CD4-positive, alpha-beta T cell (primary cell): ENCODE results near the gene ICAM3. TPM values are rescaled to one million over a fixed set of nuclear protein-coding genes. Genes with fewer than 3 reads are reported as not detected.

Experiments used
- ATAC-seq: fragments of 200-7000 bp; cut with Tn5 transposase; one replicate; pipeline ENCODE4 v1.10.0; 2022; ENCODE audit warnings: mild to moderate bottlenecking; ENCODE audit not compliant: poor library complexity
- CTCF ChIA-PET: fragments of 350-600 bp; sonication (Branson Sonifier 250); formaldehyde crosslinking; loops from one replicate; lab custom pipeline; 2021; ENCODE audit warnings: antibody characterized with exemption, inconsistent platforms; lab: Charles Lee
- POLR2A ChIA-PET: fragments of 350-600 bp; sonication (Branson Sonifier 250); formaldehyde crosslinking; loops from one replicate; lab custom pipeline; 2021; ENCODE audit warnings: antibody characterized with exemption, inconsistent platforms; lab: Charles Lee
- DNase-seq, 14 experiments: peaks; one replicate each; pipeline ENCODE4 v3.0.0-alpha.2; 2013 to 2020; ENCODE audit warnings: mixed read lengths in 2 of 14
- H3K27ac ChIP-seq, 2 donors: one replicate each; pipeline versions ENCODE4 v1.5.1 to v1.7.0; 2013; ENCODE audit warnings: low read length in 2 of 2, low read depth in 1 of 2, mild to moderate bottlenecking in 1 of 2
- H3K27me3 ChIP-seq, 2 experiments: 1 replicate in 1 of 2; 2 replicates in 1 of 2; pipeline versions ENCODE4 v1.6.1 to v1.7.0; 2013; ENCODE audit warnings: low read length in 2 of 2, control low read depth in 1 of 2, mild to moderate bottlenecking in 1 of 2, moderate library complexity in 1 of 2; ENCODE audit not compliant: insufficient read depth in 2 of 2, control insufficient read depth in 1 of 2
- H3K36me3 ChIP-seq: one replicate; pipeline ENCODE4 v1.6.1; 2013; ENCODE audit warnings: low read length, control low read depth; ENCODE audit not compliant: insufficient read depth
- H3K4me1 ChIP-seq: one replicate; pipeline ENCODE4 v1.6.1; 2013; ENCODE audit warnings: low read length, control low read depth; ENCODE audit not compliant: insufficient read depth
- H3K4me3 ChIP-seq: one replicate; pipeline ENCODE4 v1.5.1; 2013; ENCODE audit warnings: mild to moderate bottlenecking, low read length, moderate library complexity
- H3K9me3 ChIP-seq, 2 experiments: 1 replicate in 1 of 2; 2 replicates in 1 of 2; pipeline versions ENCODE4 v1.6.1 to v1.7.0; 2013; ENCODE audit warnings: low read length in 2 of 2, mild to moderate bottlenecking in 2 of 2, control low read depth in 1 of 2, moderate library complexity in 1 of 2; ENCODE audit not compliant: control insufficient read depth in 1 of 2, insufficient read depth in 1 of 2
- H3K27ac Mint-ChIP-seq: one replicate; pipeline ENCODE4 v1.8.0; 2020; ENCODE audit warnings: mixed read lengths
- H3K27me3 Mint-ChIP-seq: one replicate; pipeline ENCODE4 v1.8.0; 2021; ENCODE audit warnings: mixed read lengths
- H3K36me3 Mint-ChIP-seq: one replicate; pipeline ENCODE4 v1.8.0; 2021; ENCODE audit warnings: low read depth, mixed read lengths
- H3K4me1 Mint-ChIP-seq: one replicate; pipeline ENCODE4 v1.8.0; 2021; ENCODE audit warnings: low read depth, mixed read lengths
- H3K4me3 Mint-ChIP-seq: one replicate; pipeline ENCODE4 v1.8.0; 2020; ENCODE audit warnings: mild to moderate bottlenecking, mixed read lengths
- H3K9me3 Mint-ChIP-seq: one replicate; pipeline ENCODE4 v1.8.0; 2020; ENCODE audit warnings: mixed read lengths
- CTCF ChIP-seq: fragments of 200-600 bp; IDR thresholded peaks from one replicate; pipeline ENCODE4 v1.8.0; 2022; ENCODE audit warnings: antibody characterized with exemption, mild to moderate bottlenecking
- intact Hi-C, 2 experiments: fragments of 100-400 bp; cut with DNase I in 1 of 2; cut with micrococcal nuclease in 1 of 2; formaldehyde crosslinking; loops; one replicate each; pipeline versions ENCODE4 v1.15.1 to v1.9.0; 2023 to 2025; cut with DNase I, micrococcal nuclease
- total RNA-seq, 174 experiments: library from RNA in 2 of 174; stranded (reverse) in 2 of 174; gene quantifications; one replicate each; pipeline ENCODE4 v1.2.3 and lab custom pipeline; 2021 to 2026

ICAM3 gene
- total RNA-seq, 2 experiments from 2014 or later: 164 to 173 TPM

GRCh38 chr19:10321874-10322835 is 17.3 kb downstream of the ICAM3 start:
- DNase-seq (peak in 1 of 14 experiments; percentile 10), ATAC-seq (no peak)
- Mint-ChIP-seq H3K27ac (no peak overlapping the region), H3K27me3 (no peaks in the 10 kb centered on the region), H3K4me1 (no peaks in the 10 kb centered on the region), H3K9me3 (no peaks in the 10 kb centered on the region), H3K4me3 (no peak overlapping the region), H3K36me3 (peaks cover 53% of the 10 kb centered on the region)
- Histone ChIP-seq H3K4me3 (no peak overlapping the region), H3K9me3 (no peaks in the 10 kb centered on the region), H3K27ac (no peak overlapping the region), H3K27me3 (no peaks in the 10 kb centered on the region), H3K4me1 (no peaks in the 10 kb centered on the region), H3K36me3 (peaks cover 89% of the 10 kb centered on the region)
- ChIA-PET POLR2A (no interaction called here), CTCF (no interaction called here)
- no peak for TF ChIP-seq CTCF
- intact Hi-C loops: no loop called here

- ChIA-PET CTCF (no interaction called here), POLR2A (interaction anchor here (0.6 kb wide), 1 partner anchor 1417 kb away, joined by 3 read pairs; the partner anchor contains the start of gene ZNF823)
- no peak for TF ChIP-seq CTCF
- peaks cover 87% of the 10 kb centered on the region for H3K36me3 ChIP-seq
- no peak overlapping the region for H3K27ac Mint-ChIP-seq
- H3K27me3 Mint-ChIP-seq: no peaks in the 10 kb centered on the region
- no peak overlapping the region for H3K27ac ChIP-seq
- H3K27me3 ChIP-seq: no peaks in the 10 kb centered on the region
- no peaks in the 10 kb centered on the region for H3K9me3 Mint-ChIP-seq
- DNase-seq (peak in 1 of 14 experiments; percentile 12), ATAC-seq (no peak)
- no peak overlapping the region for H3K4me3 Mint-ChIP-seq
- H3K4me1 ChIP-seq: peaks cover 1% of the 10 kb centered on the region
- H3K36me3 Mint-ChIP-seq: peaks cover 54% of the 10 kb centered on the region
- H3K4me3 ChIP-seq: no peak overlapping the region
- H3K4me1 Mint-ChIP-seq: peaks cover 1% of the 10 kb centered on the region
- H3K9me3 ChIP-seq: no peaks in the 10 kb centered on the region
- intact Hi-C loops: no loop called here
These were observed 18.0 kb downstream of the ICAM3 start for GRCh38 chr19:10321417-10321797.

- Histone ChIP-seq H3K4me3 (no peak overlapping the region), H3K9me3 (no peaks in the 10 kb centered on the region), H3K27me3 (no peaks in the 10 kb centered on the region), H3K4me1 (peaks cover 7% of the 10 kb centered on the region), H3K27ac (no peak overlapping the region), H3K36me3 (peaks cover 82% of the 10 kb centered on the region)
- Mint-ChIP-seq H3K4me1 (peaks cover 7% of the 10 kb centered on the region), H3K27ac (no peak overlapping the region), H3K9me3 (no peaks in the 10 kb centered on the region), H3K27me3 (no peaks in the 10 kb centered on the region), H3K36me3 (peaks cover 59% of the 10 kb centered on the region), H3K4me3 (no peak overlapping the region)
- ATAC-seq (no peak), DNase-seq (peak in 1 of 14 experiments; percentile 15)
- ChIA-PET POLR2A (interaction anchor here (0.6 kb wide), 1 partner anchor 1418 kb away, joined by 3 read pairs; the partner anchor contains the start of gene ZNF823), CTCF (interaction anchor here (0.7 kb wide), 1 partner anchor 47 kb away, joined by 3 read pairs; no protein-coding TSS in a partner anchor)
- intact Hi-C loops: no loop called here
- no peak for TF ChIP-seq CTCF
These were observed 18.6 kb downstream of the ICAM3 start for GRCh38 chr19:10320602-10321416.
